ENCODE measurements around the gene LIMCH1.
A peak's percentile ranks its signal among the peaks of the same experiment; 100 is the strongest.
"Not testable (repeated sequence)": the region's sequence is repeated elsewhere in the genome, so short reads cannot be mapped to it uniquely, and the experiment has no call there.

LIMCH1 gene

DNA sequence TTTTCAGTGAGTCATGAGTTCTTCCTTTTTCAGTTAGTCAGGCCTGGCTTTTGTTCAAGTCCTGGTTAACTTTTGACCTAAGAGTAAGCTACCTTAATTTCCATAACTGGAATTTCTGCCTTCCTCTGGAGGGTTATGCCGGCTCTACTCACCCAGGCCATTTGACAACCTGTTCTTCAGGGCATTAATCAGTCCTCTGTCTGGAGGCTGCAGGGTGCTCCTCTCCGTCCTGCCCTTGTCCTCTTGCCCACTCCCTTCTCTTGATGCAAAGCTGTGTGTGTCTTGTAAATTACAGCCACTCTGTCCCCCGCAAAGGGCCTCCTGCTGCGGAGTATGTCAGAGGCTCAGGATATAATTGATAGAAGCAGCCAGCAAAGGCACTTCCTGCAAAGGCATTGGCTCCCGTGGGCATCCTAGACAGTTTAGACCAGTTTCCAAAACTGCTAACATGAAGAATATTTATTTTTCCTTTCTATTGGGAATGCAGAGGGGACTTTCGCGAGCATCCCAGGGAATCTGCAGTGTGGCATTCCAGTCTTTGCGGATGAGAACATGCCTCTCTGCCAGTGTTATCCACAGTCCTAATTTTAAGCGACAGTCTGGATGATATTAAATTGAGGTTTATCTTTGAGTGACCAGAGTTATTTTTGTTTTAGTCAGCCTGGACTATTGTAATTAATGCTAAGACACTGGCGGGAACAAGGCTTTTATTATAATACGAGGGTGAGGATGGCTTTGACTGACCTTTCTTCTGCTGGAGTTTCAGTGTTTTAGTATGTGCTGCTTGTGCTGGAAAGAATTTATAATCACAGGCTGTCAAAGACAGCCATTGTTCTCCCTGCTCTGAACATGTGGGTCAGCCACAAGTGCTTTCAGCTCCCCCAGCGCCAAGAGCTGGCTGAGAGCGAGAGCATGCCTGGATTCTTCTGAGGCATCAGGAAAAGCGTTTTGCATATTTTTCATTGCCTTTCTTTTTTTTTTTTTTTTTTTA, 74.2 kb downstream of the LIMCH1 start:
- no peak for DNase-seq

DNA sequence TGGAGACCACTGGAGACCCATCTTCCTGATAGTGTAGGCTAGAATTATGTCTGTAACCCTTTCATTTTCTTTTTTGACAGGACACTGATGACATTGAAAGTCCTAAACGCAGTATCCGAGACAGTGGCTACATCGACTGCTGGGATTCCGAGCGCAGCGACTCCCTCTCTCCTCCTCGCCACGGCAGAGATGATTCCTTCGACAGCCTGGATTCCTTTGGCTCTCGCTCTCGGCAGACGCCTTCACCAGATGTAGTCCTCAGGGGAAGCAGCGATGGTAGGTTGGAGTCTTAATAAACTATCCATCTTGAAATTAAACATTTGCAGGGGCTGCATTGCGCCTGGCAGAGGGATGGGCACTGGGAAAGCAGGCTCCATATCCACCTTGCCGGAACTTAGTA, 75.4 kb downstream of the LIMCH1 start:
- no peak for DNase-seq

DNA sequence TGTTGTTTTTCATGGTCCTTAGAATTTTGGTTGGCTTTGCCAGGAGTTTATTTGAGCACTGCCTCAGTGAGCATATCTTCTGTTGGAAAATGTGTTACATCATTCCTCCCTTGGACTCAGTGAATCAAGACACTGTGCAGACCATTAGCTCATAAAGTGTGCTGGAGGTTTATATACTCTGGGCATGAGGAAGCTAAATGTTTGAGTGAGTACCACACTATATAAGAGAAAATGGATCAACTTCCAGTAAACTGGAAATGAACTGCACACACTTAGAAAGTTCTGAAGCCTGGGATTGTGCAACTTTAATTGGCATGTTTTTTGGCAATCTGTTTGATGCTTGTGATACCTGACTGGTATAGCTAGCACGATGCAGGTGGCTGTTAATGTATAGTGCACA, 75.9 kb downstream of the LIMCH1 start:
- DNase-seq, result no peak

DNA sequence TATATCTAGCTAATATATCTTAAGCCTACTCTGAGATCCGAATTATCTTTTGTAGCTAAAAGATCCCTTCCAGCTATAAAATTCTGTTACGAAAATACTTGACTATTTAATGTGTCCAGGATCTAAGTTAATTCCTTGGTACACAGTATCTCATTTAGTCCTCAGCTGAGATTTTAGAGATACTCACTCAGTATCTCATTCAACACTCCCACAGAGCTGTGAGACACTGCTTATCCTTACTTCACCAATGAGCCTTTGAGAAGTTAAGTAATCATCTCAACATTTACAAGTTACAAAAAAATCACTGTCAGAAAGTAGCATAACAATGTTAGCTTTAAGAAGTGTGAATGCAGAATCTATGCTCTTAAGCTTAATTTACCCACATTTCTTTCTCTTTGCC, 76.6 kb downstream of the LIMCH1 start:
- DNase-seq, result no peak

DNA sequence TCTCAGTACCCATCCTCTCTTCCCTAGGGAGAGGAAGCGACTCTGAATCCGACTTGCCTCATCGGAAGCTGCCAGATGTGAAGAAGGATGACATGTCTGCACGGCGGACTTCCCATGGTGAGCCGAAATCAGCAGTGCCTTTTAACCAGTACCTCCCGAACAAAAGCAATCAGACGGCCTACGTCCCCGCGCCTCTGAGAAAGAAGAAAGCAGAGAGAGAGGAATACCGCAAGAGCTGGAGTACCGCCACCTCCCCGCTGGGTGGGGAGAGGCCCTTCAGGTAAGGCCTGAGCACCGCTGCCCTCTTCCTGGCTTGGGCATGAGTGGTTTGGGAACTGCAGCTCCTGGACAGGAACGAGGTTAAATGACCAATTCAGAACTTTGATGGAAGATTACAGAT, 81.2 kb downstream of the LIMCH1 start:
- no peak for DNase-seq

DNA sequence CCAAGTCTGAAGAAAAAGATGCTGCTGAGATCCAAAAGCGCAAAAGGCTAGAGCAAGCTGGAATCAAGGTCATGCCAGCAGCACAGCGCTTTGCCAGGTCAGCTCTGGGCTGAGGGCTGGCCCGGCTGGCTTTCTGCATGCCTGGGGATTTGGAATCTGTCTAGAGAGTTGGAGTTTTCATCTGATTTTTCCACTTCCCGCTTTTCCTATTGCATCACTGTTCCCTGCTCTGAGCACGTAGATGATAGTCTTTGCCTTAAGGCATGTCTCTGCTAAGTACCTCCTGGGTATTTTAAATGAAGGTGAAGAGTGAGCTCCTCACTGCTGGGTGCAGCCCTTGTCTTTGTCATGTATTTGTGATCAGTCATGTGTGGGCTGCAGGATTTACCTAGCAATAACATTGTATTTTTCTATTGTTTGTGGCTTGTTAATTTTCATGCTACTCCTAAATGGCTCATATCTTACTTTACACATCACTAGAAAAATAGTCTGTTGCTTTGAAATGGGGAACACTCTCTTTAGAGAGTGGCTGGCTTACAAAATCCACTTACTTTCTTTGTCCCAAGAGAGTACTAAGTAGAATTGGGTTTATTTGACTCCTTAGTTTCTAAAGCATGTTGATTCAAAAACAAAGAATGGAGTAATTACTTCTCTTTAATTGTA, 82.8 kb downstream of the LIMCH1 start:
- peak; percentile 52 for DNase-seq

DNA sequence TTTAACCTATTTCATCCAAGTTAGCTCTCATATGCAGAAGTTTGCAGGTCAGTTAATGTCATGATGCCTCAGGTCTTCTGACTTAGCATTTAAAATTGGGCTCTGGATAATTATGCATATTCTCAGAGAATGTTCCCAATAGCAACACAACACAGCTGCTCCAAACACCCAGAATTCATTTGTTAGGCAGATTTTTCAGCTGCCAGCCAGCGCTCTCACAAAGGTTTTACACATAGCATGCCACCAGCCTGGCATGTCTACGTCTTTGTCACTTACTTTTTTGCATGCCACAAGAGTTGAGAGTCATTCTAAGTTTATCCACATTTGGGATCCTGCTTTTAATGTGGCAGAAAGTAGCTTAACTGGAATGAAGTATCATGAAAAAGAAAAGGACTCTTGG, 84.8 kb downstream of the LIMCH1 start:
- no peak for DNase-seq

DNA sequence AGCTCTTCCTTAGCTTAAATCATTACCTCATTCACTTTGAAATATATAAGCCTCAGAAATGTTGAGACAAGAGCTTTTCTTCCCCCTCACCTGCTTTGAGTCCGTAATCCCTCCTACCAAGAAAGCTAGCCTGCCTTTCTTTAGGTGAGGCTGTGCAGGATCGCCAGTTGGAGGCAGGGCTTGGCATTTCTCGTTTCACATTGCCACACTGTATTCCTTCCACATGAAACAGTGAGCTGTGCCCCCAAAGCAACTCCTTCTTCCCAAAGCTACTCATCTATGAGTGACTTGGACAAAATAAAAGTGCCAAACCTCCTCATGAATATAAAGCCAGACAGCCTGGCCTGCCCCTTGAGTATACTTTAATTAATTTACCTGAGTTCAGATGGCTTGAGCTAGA, 86.8 kb downstream of the LIMCH1 start:
- DNase-seq, result no peak

DNA sequence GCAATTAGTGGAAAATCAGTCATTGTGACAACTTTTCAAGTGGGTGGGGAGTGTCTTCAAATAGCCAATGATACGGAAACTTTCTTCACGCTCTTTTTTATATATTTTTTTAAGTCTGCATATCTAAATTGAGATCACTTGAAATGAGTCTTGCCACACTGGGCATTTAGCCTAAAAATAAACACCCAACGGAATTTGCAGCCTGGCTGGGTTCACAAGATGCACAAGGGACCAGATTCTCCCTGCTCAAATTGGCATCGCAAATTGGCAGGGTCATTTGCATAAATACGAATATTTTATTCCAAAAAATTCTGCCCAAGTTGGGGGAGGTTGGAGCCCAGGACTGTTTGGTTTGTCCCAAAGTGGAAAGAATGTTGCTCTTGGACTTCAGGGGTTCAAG, 87.6 kb downstream of the LIMCH1 start:
- DNase-seq, result no peak

DNA sequence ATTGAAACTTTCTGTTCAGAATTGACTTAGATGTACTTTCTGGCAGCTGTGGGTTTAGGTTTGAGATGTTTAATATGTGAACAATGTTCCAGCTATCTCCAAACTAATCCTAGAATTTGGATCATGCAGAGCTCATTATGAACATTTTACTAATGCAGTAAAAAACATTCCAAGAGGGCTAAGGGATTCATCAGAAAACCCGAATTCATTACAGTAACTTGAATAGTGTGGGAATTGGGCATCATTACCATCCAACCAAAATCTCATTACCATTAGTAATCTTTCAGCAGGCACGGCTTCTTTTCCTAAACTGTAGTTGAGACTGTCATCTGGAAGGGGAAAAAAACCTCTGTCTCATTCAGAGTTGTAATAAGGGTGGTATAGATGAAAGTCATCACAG, 91.0 kb downstream of the LIMCH1 start:
- no peak for DNase-seq

DNA sequence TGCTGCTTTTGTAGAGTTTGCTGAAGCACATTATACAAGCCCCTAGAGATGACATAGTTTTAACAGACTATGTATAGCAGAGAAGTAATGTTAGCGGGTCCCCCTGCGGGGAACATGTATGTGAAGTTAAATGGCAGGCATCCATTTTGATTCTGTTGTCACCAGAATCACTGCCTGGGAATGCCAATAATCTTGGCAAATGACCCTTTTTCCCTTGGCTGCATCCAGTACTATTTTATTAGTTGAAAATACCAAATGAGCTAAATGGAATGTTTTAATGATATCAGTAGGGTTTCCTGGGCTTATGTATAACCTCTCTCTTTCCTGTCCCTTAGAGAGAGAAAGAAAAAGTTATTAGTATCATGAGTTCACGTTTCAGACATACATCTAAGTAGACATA, 93.6 kb downstream of the LIMCH1 start:
- no peak for DNase-seq

DNA sequence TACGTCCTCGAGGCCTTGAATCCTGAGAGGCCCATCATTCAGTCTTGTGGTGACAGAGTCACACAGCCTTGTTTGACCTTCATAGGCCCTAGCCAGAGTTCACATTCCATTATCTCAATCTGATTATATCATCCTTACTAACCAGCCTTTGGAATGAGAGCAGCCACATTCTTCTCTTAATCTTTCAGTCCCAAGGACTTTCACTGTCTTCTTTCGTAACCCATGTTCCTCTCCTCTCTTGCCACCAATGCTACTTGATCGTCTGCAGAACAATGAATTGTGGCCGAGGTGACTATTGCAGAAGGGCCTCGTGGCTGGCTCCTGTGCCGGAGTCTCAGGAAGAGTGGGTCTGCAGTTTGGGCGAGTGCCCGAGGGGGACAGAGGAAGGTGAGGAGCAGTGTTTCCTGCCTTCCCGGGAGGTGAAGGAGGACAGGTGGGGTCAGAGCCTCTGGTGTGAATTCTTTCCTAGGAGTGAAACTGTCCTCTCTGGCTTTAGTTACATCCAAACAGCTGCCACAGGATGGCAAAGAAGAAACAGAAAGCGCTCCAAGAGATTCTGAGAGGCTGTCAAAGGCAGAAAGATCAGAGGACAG, 94.6 kb downstream of the LIMCH1 start:
- DNase-seq, result no peak

DNA sequence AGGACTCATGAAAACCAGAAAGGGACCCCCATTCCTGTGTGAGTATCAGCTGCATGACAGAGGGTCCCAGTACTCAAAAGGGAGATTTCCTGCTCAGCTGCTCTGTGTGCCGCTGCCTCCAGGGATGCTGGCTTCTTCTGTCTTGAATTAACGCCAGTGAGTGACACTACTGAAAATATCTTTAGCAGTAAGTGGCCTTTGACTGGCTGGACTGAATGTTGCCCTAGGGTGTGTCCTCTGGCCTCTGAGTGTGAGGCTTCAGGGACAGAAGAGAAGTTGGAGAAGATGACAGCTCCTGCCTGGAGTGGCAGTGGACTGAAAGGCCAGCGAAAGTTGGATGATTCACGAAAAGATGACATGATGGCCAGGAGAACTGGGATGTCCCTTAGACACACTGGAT, 95.4 kb downstream of the LIMCH1 start:
- DNase-seq, result no peak

DNA sequence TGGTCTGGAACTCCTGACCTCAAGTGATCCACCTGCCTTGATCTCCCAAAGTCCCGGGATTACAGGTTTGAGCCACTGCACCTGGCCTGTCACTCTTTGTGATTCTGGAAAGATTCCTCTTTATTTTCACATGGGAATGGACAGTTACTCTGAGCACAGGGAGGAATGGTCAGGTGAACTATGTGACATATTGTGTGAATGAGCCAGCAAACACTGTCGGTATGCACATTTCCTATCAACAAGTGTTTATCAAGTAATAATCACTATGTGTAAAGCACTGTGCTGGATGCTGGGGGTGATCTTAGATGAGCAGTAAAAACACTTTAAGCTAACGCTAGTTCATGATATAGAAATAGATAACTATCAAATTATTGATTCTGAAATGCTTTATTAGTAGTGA, 97.5 kb downstream of the LIMCH1 start:
- no peak for DNase-seq

DNA sequence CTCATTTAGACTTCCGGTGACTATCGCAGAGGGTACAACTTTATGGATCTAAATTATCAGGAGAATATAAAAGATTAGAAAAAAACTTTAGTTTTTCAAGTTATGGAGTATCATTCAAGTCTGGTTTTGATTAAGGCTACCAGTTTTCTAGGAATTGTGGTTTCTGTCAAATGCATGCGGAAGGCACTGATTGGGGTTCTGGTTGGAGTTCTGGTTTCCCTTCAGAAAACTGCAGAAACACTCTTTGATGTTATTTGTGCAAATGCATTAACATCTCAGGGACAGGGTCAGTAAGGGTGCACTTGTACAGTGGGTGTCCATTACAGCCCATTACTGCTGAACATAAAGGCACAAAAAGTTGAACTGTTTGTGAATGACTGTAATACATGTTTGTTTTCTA, 100.2 kb downstream of the LIMCH1 start:
- DNase-seq, result no peak

DNA sequence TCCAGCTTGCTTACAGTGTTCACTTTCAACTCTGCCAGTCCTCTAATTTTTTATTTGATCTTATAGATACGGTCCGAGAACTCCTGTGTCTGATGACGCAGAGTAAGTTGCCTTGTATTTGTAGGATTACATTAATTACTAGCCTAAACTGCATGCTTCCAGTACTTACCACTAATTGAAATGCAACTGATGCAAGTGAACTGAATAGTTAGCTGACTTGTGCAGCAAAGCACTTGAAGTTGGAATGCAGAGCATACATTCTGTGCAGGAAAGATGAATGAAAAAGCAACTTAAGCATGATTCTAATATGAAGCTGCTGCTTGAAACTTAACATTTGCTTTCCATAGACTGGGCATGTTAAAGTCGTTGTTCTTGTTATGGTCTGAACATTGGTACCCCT, 100.9 kb downstream of the LIMCH1 start:
- DNase-seq, result no peak

DNA sequence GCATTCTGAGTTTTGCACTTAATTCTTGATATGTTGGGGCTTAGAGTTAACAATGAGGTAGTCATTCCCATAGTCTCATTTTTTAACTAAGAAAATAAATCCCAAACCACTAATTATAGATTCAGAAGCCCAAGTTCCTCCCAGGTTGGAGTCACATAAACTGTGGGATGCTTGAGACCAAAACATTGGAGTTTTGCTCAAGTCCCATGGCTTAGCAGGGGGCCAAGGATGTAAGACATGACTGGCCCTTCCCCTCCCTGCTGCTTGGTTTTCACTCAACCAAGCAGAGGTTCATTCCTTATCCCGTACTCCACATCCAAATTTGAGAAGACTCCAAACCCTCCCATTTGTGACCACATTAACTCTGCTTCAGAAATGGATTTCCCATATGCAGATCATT, 101.3 kb downstream of the LIMCH1 start:
- DNase-seq, result no peak

DNA sequence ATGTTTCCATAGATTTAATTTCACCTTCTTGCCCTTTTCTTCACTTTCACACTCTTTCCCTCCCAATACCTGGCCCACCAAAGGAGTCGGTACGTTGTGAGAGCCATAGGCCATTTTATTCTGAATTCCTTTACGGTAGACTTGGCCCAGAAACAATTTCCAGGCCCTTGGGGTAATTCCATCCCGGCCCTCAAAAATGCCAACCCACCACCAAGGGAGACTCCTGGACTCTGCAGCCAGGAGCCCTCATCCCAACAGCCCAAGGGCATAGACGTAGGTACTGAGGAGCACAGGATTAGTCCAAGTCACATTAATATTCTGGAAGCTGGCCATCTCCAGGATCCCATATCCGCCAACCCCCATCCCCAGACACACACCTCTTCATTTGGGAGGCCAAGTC, 102.9 kb downstream of the LIMCH1 start:
- DNase-seq, result no peak

DNA sequence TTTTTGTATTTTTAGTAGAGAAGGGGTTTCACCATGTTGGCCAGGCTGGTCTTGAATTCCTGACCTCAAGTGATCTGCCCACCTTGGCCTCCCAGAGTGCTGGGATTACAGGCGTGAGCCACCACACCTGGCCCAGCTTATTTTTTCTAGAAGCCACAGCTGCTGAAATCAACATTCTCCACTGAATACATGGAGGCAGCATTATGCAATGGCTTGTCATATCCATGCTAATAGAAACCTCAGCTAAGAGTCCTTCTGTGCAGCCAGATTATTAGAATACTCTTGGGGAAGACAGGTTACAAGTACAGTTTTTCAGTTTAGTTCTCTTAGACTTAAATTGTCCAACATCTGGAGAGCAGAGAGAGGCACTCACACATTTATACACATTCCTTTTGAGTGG, 104.8 kb downstream of the LIMCH1 start:
- not testable (repeated sequence) for DNase-seq

DNA sequence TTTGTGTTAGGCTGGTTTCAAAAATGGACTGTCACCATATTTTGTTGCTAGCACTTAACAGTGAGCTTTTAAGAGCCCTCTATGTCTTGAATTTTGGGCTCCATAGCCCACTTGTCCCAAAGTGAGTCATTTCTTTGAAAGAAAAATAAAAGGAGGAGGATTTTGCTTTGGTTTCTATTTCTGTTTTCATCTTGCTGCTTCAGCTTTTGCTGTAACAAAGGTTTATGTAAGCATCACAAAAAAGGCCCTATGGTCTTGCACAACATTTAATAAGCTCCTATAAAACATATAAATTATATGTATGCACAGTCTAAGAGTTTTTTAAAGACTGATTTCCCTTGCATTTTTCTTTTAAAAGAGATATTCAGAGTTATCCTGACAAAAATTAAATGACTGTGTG, 105.4 kb downstream of the LIMCH1 start:
- DNase-seq, result no peak

DNA sequence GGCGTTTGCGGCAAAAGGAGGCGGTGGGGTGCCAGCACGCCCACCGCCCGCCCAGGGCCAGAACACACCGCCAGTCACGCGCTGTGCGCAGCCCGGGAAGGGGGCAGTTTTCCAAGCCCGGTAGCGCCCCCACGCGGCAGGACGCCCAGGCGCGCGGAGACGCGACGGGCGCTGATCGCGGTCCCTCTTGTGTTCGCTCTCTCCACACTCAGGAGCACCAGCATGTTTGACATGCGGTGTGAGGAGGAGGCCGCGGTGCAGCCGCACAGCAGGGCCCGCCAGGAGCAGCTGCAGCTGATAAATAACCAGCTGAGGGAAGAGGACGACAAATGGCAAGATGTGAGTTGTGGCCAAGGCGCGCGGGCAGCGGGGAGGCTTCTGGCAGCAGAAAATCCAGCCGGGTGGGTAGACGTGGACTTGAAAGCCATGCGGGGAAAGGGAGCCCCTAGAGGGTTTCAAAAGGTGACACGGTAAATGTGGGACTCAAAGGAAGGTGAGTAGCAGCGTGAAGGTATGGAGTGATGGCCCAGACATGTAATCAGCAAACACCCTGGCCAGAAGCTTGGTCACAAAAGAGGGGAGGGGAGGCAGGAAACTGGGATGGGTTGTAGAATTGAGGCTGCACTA, 106.4 kb downstream of the LIMCH1 start:
- no peak for DNase-seq

DNA sequence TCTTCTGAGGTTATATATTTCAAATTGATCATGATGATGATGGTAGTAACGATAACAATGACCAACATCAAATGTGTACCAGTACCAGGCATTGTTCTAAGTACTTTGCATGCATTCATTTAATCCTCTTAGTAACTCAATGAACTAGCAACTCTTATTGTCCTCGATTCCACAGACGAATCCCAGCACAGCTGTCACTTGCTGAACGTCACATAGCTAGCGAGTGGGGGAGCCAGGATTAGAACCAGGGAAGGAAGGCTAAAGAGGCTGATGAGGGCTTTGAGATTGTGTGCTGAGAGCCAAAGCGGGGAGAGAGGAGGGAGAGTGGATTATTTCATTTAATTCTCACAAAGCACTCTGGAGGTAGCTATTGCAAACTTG, 106.9 kb downstream of the LIMCH1 start:
- no peak for DNase-seq

DNA sequence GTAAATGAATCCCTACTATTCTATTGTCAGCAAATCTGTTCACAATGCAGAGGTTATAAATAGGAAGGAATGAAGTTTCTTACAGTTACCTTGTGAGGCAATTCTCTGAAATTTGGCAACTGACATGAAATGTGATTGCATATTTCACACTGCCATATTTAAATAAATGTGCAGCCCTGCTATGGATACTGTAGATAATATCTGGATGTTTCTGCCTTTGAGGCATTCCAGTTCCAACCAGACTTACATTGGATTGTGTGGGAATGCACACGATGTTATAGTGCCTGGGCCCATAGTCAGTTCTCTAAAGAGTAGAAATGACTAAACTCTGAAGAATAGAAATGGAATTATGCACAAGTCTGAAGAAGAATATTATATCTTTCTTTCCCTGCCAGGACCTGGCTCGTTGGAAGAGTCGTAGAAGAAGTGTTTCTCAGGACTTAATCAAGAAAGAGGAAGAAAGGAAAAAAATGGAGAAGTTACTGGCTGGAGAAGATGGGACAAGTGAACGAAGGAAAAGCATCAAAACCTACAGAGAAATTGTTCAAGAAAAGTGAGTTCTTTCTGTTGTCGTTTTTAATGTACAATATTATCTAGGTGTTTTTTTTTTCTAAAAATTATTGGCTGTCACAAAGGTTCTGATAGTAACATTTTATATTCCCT, 107.9 kb downstream of the LIMCH1 start:
- DNase-seq, result no peak
